GM21360 (cell line): Measurements from ENCODE around the gene TLCD4.

ENCODE experiments used
- ATAC-seq: cut with Tn5 transposase; IDR thresholded peaks from one replicate; pipeline ENCODE4 v1.9.1; 2021; ENCODE audit warnings: mild to moderate bottlenecking, moderate library complexity; ENCODE audit not compliant: unreplicated experiment

Gene TLCD4

GRCh38 chr1:95094923-95095322 lies 22.2 kb upstream of the TLCD4 start:
- ATAC-seq: no peak

- ATAC-seq: peak; percentile 85
These were observed 21.3 kb upstream of the TLCD4 start for GRCh38 chr1:95095833-95096217.

- ATAC-seq: peak; percentile 17
These were observed 20.8 kb upstream of the TLCD4 start for GRCh38 chr1:95096218-95096841.

- no peak for ATAC-seq
These were observed 19.7 kb upstream of the TLCD4 start for GRCh38 chr1:95097426-95097825.

- no peak for ATAC-seq
These were observed 19.0 kb upstream of the TLCD4 start for GRCh38 chr1:95098196-95098595.

- no peak for ATAC-seq
These were observed 8.4 kb upstream of the TLCD4 start for GRCh38 chr1:95108792-95109191.

- ATAC-seq: no peak
These were observed 6.1 kb upstream of the TLCD4 start for GRCh38 chr1:95111014-95111413.

- no peak for ATAC-seq
These were observed 3.5 kb upstream of the TLCD4 start for GRCh38 chr1:95113684-95114083.

GRCh38 chr1:95115708-95116137 lies 1.4 kb upstream of the TLCD4 start:
- ATAC-seq: no peak

- peak; percentile 59 for ATAC-seq
These were observed 462 bp upstream of the TLCD4 start for GRCh38 chr1:95116580-95117206.

GRCh38 chr1:95118067-95118499 lies 928 bp downstream of the TLCD4 start:
- no peak for ATAC-seq

GRCh38 chr1:95118710-95119109 lies 1.6 kb downstream of the TLCD4 start:
- no peak for ATAC-seq

GRCh38 chr1:95119273-95119672 lies 2.1 kb downstream of the TLCD4 start:
- ATAC-seq: no peak

GRCh38 chr1:95122151-95122697 lies 5.1 kb downstream of the TLCD4 start:
- no peak for ATAC-seq

- ATAC-seq: no peak
These were observed 7.2 kb downstream of the TLCD4 start for GRCh38 chr1:95124342-95124741.

GRCh38 chr1:95126366-95126765 lies 9.2 kb downstream of the TLCD4 start:
- no peak for ATAC-seq

- no peak for ATAC-seq
These were observed 9.7 kb downstream of the TLCD4 start for GRCh38 chr1:95126846-95127245.

GRCh38 chr1:95127380-95127779 lies 10.2 kb downstream of the TLCD4 start:
- no peak for ATAC-seq

GRCh38 chr1:95132762-95133161 lies 15.6 kb downstream of the TLCD4 start:
- no peak for ATAC-seq

GRCh38 chr1:95133687-95134086 lies 16.5 kb downstream of the TLCD4 start:
- ATAC-seq: no peak

- no peak for ATAC-seq
These were observed 21.1 kb downstream of the TLCD4 start for GRCh38 chr1:95138223-95138622.

GRCh38 chr1:95139039-95139438 lies 21.9 kb downstream of the TLCD4 start:
- ATAC-seq: no peak

- no peak for ATAC-seq
These were observed 23.6 kb downstream of the TLCD4 start for GRCh38 chr1:95140791-95141190.
